ENCODE data around the gene MFAP3.

MFAP3 gene

GRCh38 chr5:154101184-154101583 is 62.4 kb downstream of the MFAP3 start:
- TF ChIP-seq CTCF (IDR thresholded peaks at IDR 0.05) = no peak
- no peak for TF ChIP-seq ZFX (IDR thresholded peaks at IDR 0.05; ENCODE audit: borderline replicate concordance)
- H3K27ac ChIP-seq = no peak overlapping the region

GRCh38 chr5:154103233-154103632 is 64.5 kb downstream of the MFAP3 start:
- no peak overlapping the region for H3K27ac ChIP-seq
- TF ChIP-seq CTCF (IDR thresholded peaks at IDR 0.05) (no peak), ZFX (IDR thresholded peaks at IDR 0.05; ENCODE audit: borderline replicate concordance) (no peak)
